D341Med (cell line): ENCODE measurements around the gene AGBL3.

ENCODE experiments used
- DNase-seq: peaks from one replicate; pipeline ENCODE4 v3.0.0; 2012; ENCODE audit warnings: low spot score

Gene AGBL3

GRCh38 chr7:135147899-135148721 is 161.8 kb downstream of the AGBL3 start, which contains the start of gene TMEM140:
TSS of gene TMEM140 (plus strand) at chr7:135148072. CDS start at chr7:135164442, 16,370 bp downstream.
- no peak for DNase-seq

DNA sequence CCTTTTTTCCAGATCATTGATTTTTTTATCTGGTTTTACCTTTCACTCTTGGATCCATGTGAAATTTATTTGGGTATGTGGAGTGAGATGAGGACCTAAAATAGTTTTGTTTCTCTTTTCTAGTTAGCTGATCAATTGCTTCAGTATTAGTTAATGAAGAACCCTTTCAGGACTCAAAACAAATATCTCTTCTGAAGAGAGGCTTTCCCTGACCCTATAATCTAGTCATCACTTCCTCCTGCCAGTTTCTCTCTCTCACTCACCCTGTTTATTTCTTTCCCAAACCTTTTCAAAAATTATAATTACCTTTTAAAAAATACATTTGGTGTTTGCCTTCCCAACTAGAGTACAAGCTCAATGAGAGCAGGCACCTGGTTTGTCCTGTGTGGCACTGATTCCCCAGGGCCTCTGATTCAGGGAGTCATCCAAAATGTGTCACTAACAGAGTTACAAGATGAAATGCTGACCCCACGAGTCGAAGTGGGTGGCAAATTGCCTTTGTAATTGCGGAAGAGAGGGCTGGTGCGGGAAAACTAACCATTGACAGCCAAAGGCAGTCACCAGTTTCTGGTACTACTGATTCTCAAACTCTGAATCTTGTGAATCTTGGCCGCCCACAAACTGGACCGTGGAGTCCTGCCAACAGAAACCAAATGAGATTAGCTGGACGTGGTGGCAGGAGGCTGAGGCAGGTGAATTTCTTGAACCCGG is 163.9 kb downstream of the AGBL3 start:
- DNase-seq = no peak

DNA sequence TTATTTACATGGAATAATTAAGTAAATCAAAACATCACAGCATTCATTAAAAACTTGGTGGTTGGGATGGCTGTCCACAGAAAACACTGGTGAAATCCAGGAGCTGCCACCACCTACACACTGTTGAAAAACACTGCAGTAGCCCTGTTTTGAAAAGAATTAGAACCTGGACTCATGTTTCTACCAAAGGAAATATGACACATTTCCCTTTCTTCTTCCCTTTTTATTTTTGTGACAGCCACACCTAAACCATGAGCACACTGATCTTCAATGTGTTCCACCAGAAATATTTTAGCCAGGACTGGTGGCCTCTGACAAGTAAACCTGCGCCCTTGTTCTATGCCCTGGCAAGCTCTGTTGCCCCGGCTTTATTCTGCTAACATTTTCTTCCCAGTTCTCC is 164.8 kb downstream of the AGBL3 start:
- no peak for DNase-seq

DNA sequence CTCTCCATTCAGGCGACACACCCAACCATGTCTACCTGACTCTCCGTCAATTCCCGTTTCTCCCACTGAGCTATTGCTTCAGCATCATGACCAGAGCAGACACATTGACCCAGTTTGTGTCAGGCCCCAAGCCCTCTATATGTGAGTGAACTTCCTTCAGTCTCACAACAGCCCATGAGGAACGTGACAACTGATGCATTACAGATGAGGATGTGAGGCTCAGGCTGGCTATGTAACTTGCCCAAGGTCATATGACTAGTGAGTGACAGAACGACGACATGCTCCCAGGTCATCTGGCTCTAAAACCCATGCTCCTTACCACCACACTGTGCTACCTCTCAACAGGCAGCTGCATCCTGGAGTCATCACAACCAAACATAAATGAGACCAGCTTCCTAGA is 165.2 kb downstream of the AGBL3 start:
- no peak for DNase-seq

GRCh38 chr7:135152442-135152841 is 166.1 kb downstream of the AGBL3 start:
- no peak for DNase-seq

DNA sequence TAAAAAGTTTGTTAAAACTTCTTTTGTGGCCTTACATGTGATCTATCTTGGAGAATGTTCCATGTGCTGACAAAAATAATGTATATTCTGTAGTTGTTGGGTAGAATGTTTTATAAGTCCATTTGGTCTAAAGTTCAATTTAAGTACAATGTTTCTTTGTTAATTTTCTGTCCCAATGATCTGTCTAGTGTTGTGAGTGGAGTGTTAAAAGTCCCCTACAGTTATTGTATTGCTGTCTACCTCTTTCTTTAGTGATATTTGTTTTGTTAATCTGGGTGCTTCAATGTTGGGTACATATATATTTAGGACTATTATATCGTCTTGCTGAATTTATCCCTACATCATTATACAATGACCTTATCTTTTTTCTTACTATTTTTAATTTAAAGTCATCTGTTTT is 168.4 kb downstream of the AGBL3 start:
- no peak for DNase-seq

- DNase-seq = no peak
Measured at GRCh38 chr7:135156290-135156689, 170.0 kb downstream of the AGBL3 start.

DNA sequence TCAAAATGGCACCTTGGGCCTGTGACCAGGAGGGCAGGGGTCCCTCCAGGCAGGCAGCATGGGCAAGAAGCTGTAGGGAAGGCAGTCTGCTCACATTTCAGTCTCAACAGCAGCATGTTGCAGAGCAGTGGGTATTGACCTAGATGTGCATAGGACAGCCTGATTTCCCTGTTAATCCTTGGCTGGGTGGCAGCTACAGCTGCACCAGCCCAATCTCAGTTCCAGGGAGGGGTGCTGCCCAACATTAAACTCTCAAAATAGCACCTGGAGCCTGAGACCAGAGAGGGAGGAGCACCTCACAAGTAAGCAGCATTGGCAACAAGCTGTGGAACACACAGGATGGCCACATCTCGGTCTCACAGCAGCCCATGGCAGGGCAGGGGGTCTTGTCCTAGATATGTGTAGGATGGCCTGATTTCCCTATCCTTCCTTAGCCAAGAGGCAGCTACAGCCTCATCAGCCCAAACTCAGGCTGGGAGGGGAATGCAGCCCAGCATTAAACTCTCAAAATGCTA is 171.9 kb downstream of the AGBL3 start:
- DNase-seq = no peak

- DNase-seq = no peak
Measured at GRCh38 chr7:135158874-135159273, 172.6 kb downstream of the AGBL3 start.

GRCh38 chr7:135159359-135160085 is 173.2 kb downstream of the AGBL3 start:
- no peak for DNase-seq

- no peak for DNase-seq
Measured at GRCh38 chr7:135160098-135160857, 174.0 kb downstream of the AGBL3 start.

- no peak for DNase-seq
Measured at GRCh38 chr7:135160858-135161653, 174.7 kb downstream of the AGBL3 start.

GRCh38 chr7:135161669-135162068 is 175.4 kb downstream of the AGBL3 start:
- DNase-seq = no peak

DNA sequence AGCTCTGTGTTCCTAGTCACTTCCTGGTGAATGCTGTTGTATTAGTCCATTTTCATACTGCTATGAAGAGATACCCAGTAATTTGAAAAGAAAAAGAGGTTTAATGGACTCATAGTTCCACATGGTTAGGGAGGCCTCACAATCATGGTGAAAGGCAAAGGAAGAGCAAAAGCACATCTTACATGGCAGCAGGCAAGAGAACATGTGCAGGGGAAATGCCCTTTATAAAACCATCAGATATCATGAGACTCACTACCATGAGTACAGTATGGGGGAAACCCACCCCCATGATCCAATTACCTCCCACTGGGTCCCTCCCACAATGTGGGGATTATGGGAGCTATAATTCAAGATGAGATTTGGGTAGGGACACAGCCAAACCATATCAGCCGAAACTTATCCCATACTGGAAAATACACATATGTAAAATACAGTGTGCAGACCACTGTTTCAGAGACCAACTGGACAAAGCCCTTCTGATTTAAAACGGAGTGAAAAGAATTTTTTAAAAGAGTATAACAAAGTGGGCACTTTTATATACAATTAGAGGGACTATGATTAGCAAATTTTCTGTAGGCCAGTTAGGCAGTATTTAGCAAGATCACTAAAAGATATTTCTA is 176.2 kb downstream of the AGBL3 start:
- DNase-seq = no peak

- DNase-seq = no peak
Measured at GRCh38 chr7:135164357-135165061, 178.2 kb downstream of the AGBL3 start.

- no peak for DNase-seq
Measured at GRCh38 chr7:135165862-135166261, 179.6 kb downstream of the AGBL3 start.

DNA sequence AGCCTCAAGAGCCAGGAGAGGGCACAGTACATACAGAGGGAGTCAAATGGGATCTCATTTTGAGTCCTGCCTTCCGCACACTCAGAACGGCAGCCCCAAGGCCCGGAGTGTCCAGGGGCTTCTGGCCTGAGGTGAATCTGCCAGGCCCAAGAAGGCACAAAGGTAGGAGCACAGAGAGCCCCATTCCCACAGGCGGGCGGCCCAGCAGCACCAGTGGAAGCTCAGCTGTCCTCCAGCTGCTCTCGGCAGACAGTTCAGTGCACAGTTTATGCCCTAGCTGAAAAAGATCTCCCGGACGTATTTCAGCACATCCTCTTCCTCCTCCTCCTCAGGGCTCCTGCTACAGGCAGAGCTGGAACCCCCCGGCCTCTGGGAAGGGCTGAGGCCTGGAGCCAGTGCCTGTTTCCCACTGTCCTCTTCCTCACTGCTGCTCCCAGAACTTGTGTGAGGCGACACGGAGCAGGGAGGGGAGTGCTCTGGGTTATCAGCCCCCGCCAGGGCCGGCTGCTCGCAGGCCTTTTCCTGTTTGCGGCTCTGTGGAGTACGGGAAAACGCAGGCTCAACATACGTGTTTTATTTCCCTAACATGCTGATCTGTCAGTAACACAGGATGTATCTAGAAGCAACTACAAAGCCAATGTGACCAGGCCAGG is 180.2 kb downstream of the AGBL3 start:
- DNase-seq = no peak

- no peak for DNase-seq
Measured at GRCh38 chr7:135167365-135167917, 181.1 kb downstream of the AGBL3 start.

GRCh38 chr7:135168001-135168400 is 181.7 kb downstream of the AGBL3 start:
- no peak for DNase-seq
